HepG2 (cell line): ENCODE results near the gene MED15. TPM values are rescaled to one million over a fixed set of nuclear protein-coding genes. Genes with fewer than 3 reads are reported as not detected.

Experiments used
- ATAC-seq: fragments of 200-7000 bp; cut with Tn5 transposase; 3 replicates; pipeline ENCODE4 v1.9.1; 2020; ENCODE audit warnings: mild to moderate bottlenecking, moderate library complexity
- BruUV-seq: library from RNA; stranded (reverse); fragments of 400-500 nt; replicated peaks from 2 replicates; lab custom pipeline; 2021; lab: Mats Ljungman, UMichigan
- CTCF ChIA-PET: fragments of 300-600 bp; formaldehyde crosslinking; extraction: SDS; loops from one replicate; lab custom pipeline; 2021; ENCODE audit warnings: low total read pairs, inconsistent platforms, low intra/inter-chr PET ratio; lab: Yijun Ruan, JAX
- POLR2A ChIA-PET: fragments of 350-600 bp; sonication (Branson Sonifier 250); formaldehyde crosslinking; loops from one replicate; lab custom pipeline; 2020; ENCODE audit warnings: antibody characterized with exemption, inconsistent platforms; lab: Yijun Ruan, JAX
- DNase-seq: peaks from one replicate; pipeline ENCODE4 v3.0.0-alpha.2; 2015; ENCODE audit warnings: low spot score
- FAIRE-seq: peaks from 3 replicates; lab custom pipeline; 2011; peaks lifted over from hg19 to GRCh38; lab: Jason Lieb, UNC
- H2AFZ ChIP-seq: one replicate; pipeline ENCODE4 v1.6.1; 2011; ENCODE audit warnings: low read length, inconsistent platforms
- H3K27ac ChIP-seq: fragments of 300-600 bp; 3 replicates; pipeline ENCODE4 v1.8.0; 2011; ENCODE audit warnings: mixed run types, mild to moderate bottlenecking, mixed read lengths, low read length, inconsistent platforms; ENCODE audit not compliant: insufficient read depth; ENCODE audit errors: extremely low read length
- H3K27me3 ChIP-seq, 2 experiments: fragments of 200-600 bp in 1 of 2; 2 replicates in 1 of 2; 3 replicates in 1 of 2; pipeline versions ENCODE4 v1.6.0 to v1.8.0; 2011; ENCODE audit warnings: low read length in 2 of 2, mild to moderate bottlenecking in 2 of 2, moderate library complexity in 2 of 2, inconsistent platforms in 1 of 2; ENCODE audit not compliant: insufficient read depth in 2 of 2, control insufficient read depth in 1 of 2
- H3K36me3 ChIP-seq, 2 experiments: fragments of 200-600 bp in 1 of 2; replicated peaks in 1 of 2; 2 replicates in 1 of 2; 3 replicates in 1 of 2; pipeline versions ENCODE4 v1.5.1 to v1.8.0; 2011; ENCODE audit warnings: low read length in 2 of 2, inconsistent platforms in 1 of 2; ENCODE audit not compliant: insufficient read depth in 2 of 2, control insufficient read depth in 1 of 2
- H3K4me1 ChIP-seq: 2 replicates; pipeline ENCODE4 v1.5.1; 2012; ENCODE audit warnings: low read length, inconsistent platforms; ENCODE audit not compliant: insufficient read depth
- H3K4me2 ChIP-seq: 2 replicates; pipeline ENCODE4 v1.6.0; 2011; ENCODE audit warnings: low read depth, low read length, inconsistent platforms
- H3K4me3 ChIP-seq, 3 experiments: fragments of 200-600 bp in 1 of 3; sonication (generic), shearing (Covaris generic) in 1 of 3; replicated peaks in 1 of 3; 2 replicates each; pipeline ENCODE4 v1.5.1; 2011 to 2016; ENCODE audit warnings: low read length in 3 of 3, inconsistent platforms in 2 of 3, low read depth in 2 of 3, mild to moderate bottlenecking in 2 of 3, control low read depth in 1 of 3, mixed read lengths in 1 of 3; ENCODE audit not compliant: insufficient read depth in 1 of 3
- H3K79me2 ChIP-seq: one replicate; pipeline ENCODE4 v1.6.1; 2011; ENCODE audit warnings: low read length, inconsistent platforms; ENCODE audit not compliant: insufficient read depth
- H3K9ac ChIP-seq: 2 replicates; pipeline ENCODE4 v1.6.0; 2011; ENCODE audit warnings: mild to moderate bottlenecking, low read depth, low read length, inconsistent platforms; ENCODE audit not compliant: insufficient read depth
- H3K9me3 ChIP-seq: 2 replicates; pipeline ENCODE4 v1.5.1; 2012; ENCODE audit warnings: mild to moderate bottlenecking, low read length
- H4K20me1 ChIP-seq: 2 replicates; pipeline ENCODE4 v1.6.0; 2011; ENCODE audit warnings: inconsistent platforms, mild to moderate bottlenecking, low read length, moderate library complexity; ENCODE audit not compliant: insufficient read depth
- AHDC1 ChIP-seq: sonication (generic); formaldehyde crosslinking; IDR thresholded peaks from 2 replicates; pipeline ENCODE4 v1.5.1; 2020; ENCODE audit warnings: mild to moderate bottlenecking, missing genetic modification reagents, borderline replicate concordance
- NFYB ChIP-seq: sonication (generic); formaldehyde crosslinking; IDR thresholded peaks from 2 replicates; pipeline ENCODE4 v1.4.0; 2020; ENCODE audit warnings: missing genetic modification reagents
- SOX5 ChIP-seq: IDR thresholded peaks from 2 replicates; pipeline ENCODE4 v1.6.1; 2016; ENCODE audit warnings: borderline replicate concordance
- ZBTB44 ChIP-seq: sonication (generic); formaldehyde crosslinking; IDR thresholded peaks from 2 replicates; pipeline ENCODE4 v1.4.0; 2020; ENCODE audit warnings: missing genetic modification reagents
- ZGPAT ChIP-seq: IDR thresholded peaks from 2 replicates; pipeline ENCODE4 v1.6.1; 2016; ENCODE audit warnings: mild to moderate bottlenecking
- ZNF557 ChIP-seq: sonication (generic); formaldehyde crosslinking; IDR thresholded peaks from 2 replicates; pipeline ENCODE4 v1.4.0; 2020; ENCODE audit warnings: missing genetic modification reagents
- WGBS: methylation state at CpG from one replicate; pipeline ENCODE4 v1.1.6; 2017; ENCODE audit warnings: low lambda C conversion rate; 5-methylcytosine and 5-hydroxymethylcytosine counted together
- in situ Hi-C: cut with HindIII; loops from 2 replicates; pipeline ENCODE4 v1.10.0; 2017; ENCODE audit warnings: low pct_unique_long_range_greater_than_20kb; ENCODE audit not compliant: extremely low pct_ligation_motif_present
- intact Hi-C: fragments of 100-400 bp; cut with micrococcal nuclease; formaldehyde crosslinking; loops from one replicate; pipeline ENCODE4 v1.10.0; 2022; ENCODE audit not compliant: unreplicated experiment
- polyA plus RNA-seq, 8 experiments: library from polyadenylated mRNA; depleted of rRNA in 3 of 8; stranded (reverse) in 7 of 8; unstranded in 1 of 8; fragments of >200 nt; fragmentation: Illumina TruSeq in 4 of 8; extraction: Trizol in 4 of 8; gene quantifications; 2 replicates each; pipeline versions ENCODE4 v1.2.1 to v1.2.3, GENCODE V29; 2011 to 2016; ENCODE audit warnings: low read depth in 4 of 8, missing spikeins in 1 of 8, mixed read lengths in 1 of 8; ENCODE audit not compliant: insufficient read depth in 1 of 8
- total RNA-seq, 5 experiments: library from RNA; depleted of rRNA; stranded (reverse); fragments of >200 nt; fragmentation: Illumina TruSeq; extraction: Trizol; gene quantifications; 2 replicates each; pipeline ENCODE4 v1.2.3, GENCODE V29; 2016; ENCODE audit warnings: low read depth in 1 of 5

The MED15 gene
- total and polyA plus RNA-seq, 2 of the 13 experiments (the other 11 are each of a cell fraction or from before 2014, with no cell fraction given) = 14.3 to 27.0 TPM

- H3K27ac ChIP-seq = no peak overlapping the region
- WGBS = 38% methylated on average over 4 of the region's 4 CpGs
- in situ Hi-C loops = no loop called here
- H4K20me1 ChIP-seq = no peaks in the 10 kb centered on the region
- no peak overlapping the region for H2AFZ ChIP-seq
- ATAC-seq (no peak), FAIRE-seq (no peak), DNase-seq (no peak)
- TF ChIP-seq ZNF557 (CRISPR knock-in tag) = no peak
- no peak for TF ChIP-seq ZBTB44 (CRISPR knock-in tag)
- no peak for TF ChIP-seq NFYB (CRISPR knock-in tag)
- no peak for TF ChIP-seq SOX5 (CRISPR knock-in tag)
- no peak for TF ChIP-seq ZGPAT (CRISPR knock-in tag)
- TF ChIP-seq AHDC1 (CRISPR knock-in tag) = no peak
- CTCF ChIA-PET = no interaction called here
- POLR2A ChIA-PET = no interaction called here
- H3K9ac ChIP-seq = no peak overlapping the region
- no peaks in the 10 kb centered on the region for H3K36me3 ChIP-seq
- intact Hi-C loops = no loop called here
- BruUV-seq = no TSS peak
- no peak overlapping the region for H3K4me2 ChIP-seq
- no peaks in the 10 kb centered on the region for H3K9me3 ChIP-seq
- no peaks in the 10 kb centered on the region for H3K79me2 ChIP-seq
- H3K27me3 ChIP-seq = no peaks in the 10 kb centered on the region; a peak in 1 of 5 replicates
- H3K4me1 ChIP-seq = 0 out of 2 replicates have a peak, but pooled peaks cover under 1% of the 10 kb centered on the region
- no peak overlapping the region for H3K4me3 ChIP-seq
Observed at GRCh38 chr22:20625270-20625669, 117.9 kb downstream of the MED15 start.
